Suprapubic skin (tissue), 3 donors: ENCODE results near the gene DRC3.

Experiments used
- POLR2AphosphoS5 ChIP-seq, 3 donors: sonication (generic); formaldehyde crosslinking; IDR thresholded peaks; one replicate each; pipeline ENCODE4 v1.6.1; 2017; ENCODE audit warnings: antibody characterized with exemption in 3 of 3
- TF ChIP-seq, protein P1 (sequence below), 2 donors: fragments of 200-600 bp in 1 of 2; fragments of 450-650 bp in 1 of 2; sonication (generic) in 1 of 2; IDR thresholded peaks; one replicate each; pipeline ENCODE4 v1.5.1; 2016 to 2019; ENCODE audit warnings: antibody characterized with exemption in 2 of 2, mild to moderate bottlenecking in 1 of 2, moderate library complexity in 1 of 2

DNA sequence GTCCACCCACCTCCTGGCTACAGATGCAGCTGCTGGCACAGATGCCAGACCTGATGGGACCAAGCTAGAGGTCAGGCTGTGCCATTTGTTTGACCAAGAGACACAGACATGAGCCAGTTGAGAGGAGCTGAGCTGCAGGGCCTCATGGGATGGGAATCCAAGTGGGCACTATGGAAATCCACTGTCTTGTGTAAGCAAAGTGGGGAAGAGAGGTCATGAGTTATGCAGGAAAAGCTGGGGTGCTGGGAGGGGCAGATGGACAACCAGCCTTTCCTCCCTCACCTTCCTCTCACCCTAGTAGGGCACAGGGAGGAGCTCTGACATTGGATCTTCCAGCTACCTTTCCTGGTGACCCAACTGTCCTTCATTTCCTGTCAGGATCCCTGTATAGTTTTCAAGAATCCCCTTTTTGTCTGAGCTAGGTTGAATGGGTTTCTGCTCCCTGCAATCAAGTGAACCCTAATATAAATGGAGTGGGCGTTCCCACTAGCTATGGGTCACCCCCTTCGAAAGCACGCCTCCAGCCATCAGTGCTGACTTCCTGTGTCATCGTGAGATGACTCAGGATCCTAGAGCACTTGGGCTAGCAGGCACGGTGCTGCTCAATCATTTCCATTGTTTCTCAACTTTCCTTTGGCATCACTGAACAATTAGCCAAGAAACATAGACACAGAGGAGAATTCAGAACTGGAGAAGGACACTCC lies 52.7 kb downstream of the DRC3 start:
- TF ChIP-seq, protein P1, sequence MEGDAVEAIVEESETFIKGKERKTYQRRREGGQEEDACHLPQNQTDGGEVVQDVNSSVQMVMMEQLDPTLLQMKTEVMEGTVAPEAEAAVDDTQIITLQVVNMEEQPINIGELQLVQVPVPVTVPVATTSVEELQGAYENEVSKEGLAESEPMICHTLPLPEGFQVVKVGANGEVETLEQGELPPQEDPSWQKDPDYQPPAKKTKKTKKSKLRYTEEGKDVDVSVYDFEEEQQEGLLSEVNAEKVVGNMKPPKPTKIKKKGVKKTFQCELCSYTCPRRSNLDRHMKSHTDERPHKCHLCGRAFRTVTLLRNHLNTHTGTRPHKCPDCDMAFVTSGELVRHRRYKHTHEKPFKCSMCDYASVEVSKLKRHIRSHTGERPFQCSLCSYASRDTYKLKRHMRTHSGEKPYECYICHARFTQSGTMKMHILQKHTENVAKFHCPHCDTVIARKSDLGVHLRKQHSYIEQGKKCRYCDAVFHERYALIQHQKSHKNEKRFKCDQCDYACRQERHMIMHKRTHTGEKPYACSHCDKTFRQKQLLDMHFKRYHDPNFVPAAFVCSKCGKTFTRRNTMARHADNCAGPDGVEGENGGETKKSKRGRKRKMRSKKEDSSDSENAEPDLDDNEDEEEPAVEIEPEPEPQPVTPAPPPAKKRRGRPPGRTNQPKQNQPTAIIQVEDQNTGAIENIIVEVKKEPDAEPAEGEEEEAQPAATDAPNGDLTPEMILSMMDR (IDR thresholded peaks at IDR 0.05) = no peak
- no peak for TF ChIP-seq POLR2AphosphoS5 (IDR thresholded peaks at IDR 0.05)
